ENCODE results near the gene AXDND1.

GRCh38 chr1:179353546-179353945 is 12.2 kb upstream of the AXDND1 start:
- TF ChIP-seq POLR2AphosphoS5 (IDR thresholded peaks at IDR 0.05; ENCODE audit: insufficient read depth in 1 of 2, low read depth in 1 of 2) = no peak
- TF ChIP-seq, protein P1, sequence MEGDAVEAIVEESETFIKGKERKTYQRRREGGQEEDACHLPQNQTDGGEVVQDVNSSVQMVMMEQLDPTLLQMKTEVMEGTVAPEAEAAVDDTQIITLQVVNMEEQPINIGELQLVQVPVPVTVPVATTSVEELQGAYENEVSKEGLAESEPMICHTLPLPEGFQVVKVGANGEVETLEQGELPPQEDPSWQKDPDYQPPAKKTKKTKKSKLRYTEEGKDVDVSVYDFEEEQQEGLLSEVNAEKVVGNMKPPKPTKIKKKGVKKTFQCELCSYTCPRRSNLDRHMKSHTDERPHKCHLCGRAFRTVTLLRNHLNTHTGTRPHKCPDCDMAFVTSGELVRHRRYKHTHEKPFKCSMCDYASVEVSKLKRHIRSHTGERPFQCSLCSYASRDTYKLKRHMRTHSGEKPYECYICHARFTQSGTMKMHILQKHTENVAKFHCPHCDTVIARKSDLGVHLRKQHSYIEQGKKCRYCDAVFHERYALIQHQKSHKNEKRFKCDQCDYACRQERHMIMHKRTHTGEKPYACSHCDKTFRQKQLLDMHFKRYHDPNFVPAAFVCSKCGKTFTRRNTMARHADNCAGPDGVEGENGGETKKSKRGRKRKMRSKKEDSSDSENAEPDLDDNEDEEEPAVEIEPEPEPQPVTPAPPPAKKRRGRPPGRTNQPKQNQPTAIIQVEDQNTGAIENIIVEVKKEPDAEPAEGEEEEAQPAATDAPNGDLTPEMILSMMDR (IDR thresholded peaks at IDR 0.05) = no peak

All from vagina (tissue), 2 donors.